Mucosa of rectum (tissue), 2 donors: ENCODE data around the gene ADCY2.

Source experiments
- H3K27ac ChIP-seq, 2 donors: one replicate each; pipeline ENCODE4 v1.7.0; 2013; ENCODE audit warnings: inconsistent platforms in 2 of 2, low read depth in 2 of 2, low read length in 2 of 2
- H3K27me3 ChIP-seq, 2 donors: one replicate each; pipeline ENCODE4 v1.7.0; 2013; ENCODE audit warnings: low read length in 2 of 2; ENCODE audit not compliant: control insufficient read depth in 2 of 2, insufficient read depth in 2 of 2
- H3K36me3 ChIP-seq, 2 donors: one replicate each; pipeline ENCODE4 v1.7.0; 2013; ENCODE audit warnings: low read length in 2 of 2; ENCODE audit not compliant: control insufficient read depth in 2 of 2, insufficient read depth in 2 of 2
- H3K4me1 ChIP-seq, 2 donors: one replicate each; pipeline ENCODE4 v1.7.0; 2013; ENCODE audit warnings: low read length in 2 of 2, mild to moderate bottlenecking in 1 of 2; ENCODE audit not compliant: control insufficient read depth in 2 of 2, insufficient read depth in 2 of 2
- H3K4me3 ChIP-seq, 2 donors: one replicate each; pipeline ENCODE4 v1.7.0; 2013; ENCODE audit warnings: low read length in 2 of 2
- H3K9ac ChIP-seq, 2 donors: one replicate each; pipeline ENCODE4 v1.7.0; 2013; ENCODE audit warnings: low read length in 2 of 2, low read depth in 1 of 2, mild to moderate bottlenecking in 1 of 2
- H3K9me3 ChIP-seq, 2 donors: one replicate each; pipeline ENCODE4 v1.7.0; 2013; ENCODE audit warnings: low read length in 2 of 2; ENCODE audit not compliant: control insufficient read depth in 2 of 2
- donor health status: healthy.
- donor health status: Normal muscosa, but diverticular disease.

The ADCY2 gene

GRCh38 chr5:7395947-7396712 is at the start of gene ADCY2:
ADCY2 (plus strand) TSS chr5:7396138; CDS start chr5:7396297, 159 bp downstream.
- Histone ChIP-seq H3K9ac (no peak within 1 kb of the TSS), H3K4me1 (peaks cover 3 to 9% of the 10 kb centered on the region in 2 donors), H3K36me3 (no peaks in the 10 kb centered on the region), H3K9me3 (no peaks in the 10 kb centered on the region), H3K4me3 (peak within 1 kb of the TSS; percentile 33 to 62), H3K27ac (no peak within 1 kb of the TSS), H3K27me3 (peaks cover 27 to 32% of the 10 kb centered on the region in 2 donors)

GRCh38 chr5:7347377-7347776 is 48.6 kb upstream of the ADCY2 start:
- no peaks in the 10 kb centered on the region for H3K9me3 ChIP-seq
- H3K36me3 ChIP-seq: no peaks in the 10 kb centered on the region
- no peak overlapping the region for H3K27ac ChIP-seq
- H3K27me3 ChIP-seq: no peaks in the 10 kb centered on the region
- no peak overlapping the region for H3K9ac ChIP-seq
- H3K4me3 ChIP-seq: no peak overlapping the region
- H3K4me1 ChIP-seq: no peaks in the 10 kb centered on the region

GRCh38 chr5:7348168-7348854 is 47.6 kb upstream of the ADCY2 start:
- Histone ChIP-seq H3K4me1 (no peaks in the 10 kb centered on the region), H3K27ac (no peak overlapping the region), H3K9ac (no peak overlapping the region)

GRCh38 chr5:7361593-7361992 is 34.3 kb upstream of the ADCY2 start:
- no peaks in the 10 kb centered on the region for H3K9me3 ChIP-seq
- H3K27ac ChIP-seq: no peak overlapping the region
- H3K9ac ChIP-seq: no peak overlapping the region
- no peaks in the 10 kb centered on the region for H3K27me3 ChIP-seq
- no peak overlapping the region for H3K4me3 ChIP-seq
- no peaks in the 10 kb centered on the region for H3K36me3 ChIP-seq
- no peaks in the 10 kb centered on the region for H3K4me1 ChIP-seq

More at GRCh38 chr5:7348168-7348854, 47.6 kb upstream of the ADCY2 start:
- Histone ChIP-seq H3K27me3 (no peaks in the 10 kb centered on the region), H3K36me3 (no peaks in the 10 kb centered on the region), H3K9me3 (no peaks in the 10 kb centered on the region), H3K4me3 (no peak overlapping the region)

- Histone ChIP-seq H3K36me3 (no peaks in the 10 kb centered on the region), H3K9ac (no peak overlapping the region), H3K4me1 (no peaks in the 10 kb centered on the region), H3K27me3 (no peaks in the 10 kb centered on the region), H3K4me3 (no peak overlapping the region), H3K27ac (no peak overlapping the region), H3K9me3 (no peaks in the 10 kb centered on the region)
Measured at GRCh38 chr5:7363067-7363677, 32.8 kb upstream of the ADCY2 start.

- Histone ChIP-seq H3K27me3 (no peaks in the 10 kb centered on the region), H3K36me3 (no peaks in the 10 kb centered on the region), H3K9ac (no peak overlapping the region), H3K27ac (no peak overlapping the region), H3K4me1 (no peaks in the 10 kb centered on the region), H3K9me3 (no peaks in the 10 kb centered on the region), H3K4me3 (no peak overlapping the region)
Measured at GRCh38 chr5:7364226-7364875, 31.6 kb upstream of the ADCY2 start.

- H3K9ac ChIP-seq: no peak overlapping the region
- H3K27me3 ChIP-seq: no peaks in the 10 kb centered on the region
- no peak overlapping the region for H3K27ac ChIP-seq
- no peaks in the 10 kb centered on the region for H3K4me1 ChIP-seq
- no peaks in the 10 kb centered on the region for H3K36me3 ChIP-seq
- no peaks in the 10 kb centered on the region for H3K9me3 ChIP-seq
- H3K4me3 ChIP-seq: no peak overlapping the region
Measured at GRCh38 chr5:7367780-7368179, 28.2 kb upstream of the ADCY2 start.

GRCh38 chr5:7372399-7372798 is 23.5 kb upstream of the ADCY2 start:
- H3K36me3 ChIP-seq: no peaks in the 10 kb centered on the region
- no peaks in the 10 kb centered on the region for H3K9me3 ChIP-seq
- no peak overlapping the region for H3K27ac ChIP-seq
- H3K4me3 ChIP-seq: no peak overlapping the region
- no peaks in the 10 kb centered on the region for H3K4me1 ChIP-seq
- H3K9ac ChIP-seq: no peak overlapping the region
- no peaks in the 10 kb centered on the region for H3K27me3 ChIP-seq

- Histone ChIP-seq H3K27me3 (no peaks in the 10 kb centered on the region), H3K9ac (no peak overlapping the region), H3K9me3 (no peaks in the 10 kb centered on the region), H3K36me3 (no peaks in the 10 kb centered on the region), H3K4me1 (no peaks in the 10 kb centered on the region), H3K27ac (no peak overlapping the region), H3K4me3 (no peak overlapping the region)
Measured at GRCh38 chr5:7374186-7374585, 21.8 kb upstream of the ADCY2 start.

- Histone ChIP-seq H3K4me1 (no peaks in the 10 kb centered on the region), H3K9me3 (no peaks in the 10 kb centered on the region), H3K27me3 (no peaks in the 10 kb centered on the region)
Measured at GRCh38 chr5:7375457-7375856, 20.5 kb upstream of the ADCY2 start.

More at GRCh38 chr5:7375457-7375856, 20.5 kb upstream of the ADCY2 start:
- Histone ChIP-seq H3K9ac (no peak overlapping the region), H3K27ac (no peak overlapping the region), H3K4me3 (no peak overlapping the region), H3K36me3 (no peaks in the 10 kb centered on the region)
